NCI-H748 treated with DMSO at 0.1 percent for 48 hours (cell line): ENCODE measurements around the gene MCF2L.
A peak's percentile ranks its signal among the peaks of the same experiment; 100 is the strongest.

Experiments used
- DNase-seq: peaks from one replicate; lab custom pipeline; 2025; lab: John Stamatoyannopoulos, UW

The MCF2L gene

DNA sequence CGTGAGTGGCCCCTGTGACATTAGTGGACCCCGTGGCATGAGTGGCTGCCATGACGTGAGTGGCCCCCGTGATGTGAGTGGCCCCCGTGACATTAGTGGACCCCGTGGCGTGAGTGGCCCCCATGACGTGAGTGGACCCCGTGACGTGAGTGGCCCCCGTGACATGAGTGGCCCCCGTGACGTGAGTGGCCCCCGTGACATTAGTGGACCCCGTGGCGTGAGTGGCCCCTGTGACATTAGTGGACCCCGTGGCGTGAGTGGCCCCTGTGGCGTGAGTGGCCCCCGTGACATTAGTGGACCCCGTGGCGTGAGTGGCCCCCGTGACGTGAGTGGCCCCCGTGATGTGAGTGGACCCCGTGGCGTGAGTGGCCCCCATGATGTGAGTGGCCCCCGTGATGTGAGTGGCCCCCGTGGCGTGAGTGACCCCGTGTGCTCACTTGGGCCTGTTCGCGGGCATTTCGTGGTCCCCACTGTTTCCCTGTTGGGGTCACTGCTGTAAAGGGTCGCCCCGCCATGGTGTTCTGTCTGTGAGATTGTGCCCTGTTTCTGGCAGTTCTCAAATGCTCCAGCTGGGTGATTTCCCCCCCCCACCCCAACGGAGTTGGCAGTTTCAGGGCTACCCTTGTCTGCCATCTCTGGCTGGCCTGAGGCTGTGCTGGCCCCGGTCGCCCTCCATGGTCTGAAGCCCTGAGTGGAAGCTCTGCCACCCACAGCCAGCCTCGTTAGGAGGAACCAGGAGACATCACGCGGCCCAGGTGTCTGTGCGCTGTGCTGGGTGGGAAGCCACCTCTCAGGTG lies 64.2 kb downstream of the MCF2L start:
- no peak for DNase-seq

GRCh38 chr13:113034451-113035212 lies 65.6 kb downstream of the MCF2L start:
- peak; percentile 7 for DNase-seq

GRCh38 chr13:113035213-113035800 lies 66.3 kb downstream of the MCF2L start:
- DNase-seq: no peak

GRCh38 chr13:113036401-113036800 lies 67.4 kb downstream of the MCF2L start:
- no peak for DNase-seq

DNA sequence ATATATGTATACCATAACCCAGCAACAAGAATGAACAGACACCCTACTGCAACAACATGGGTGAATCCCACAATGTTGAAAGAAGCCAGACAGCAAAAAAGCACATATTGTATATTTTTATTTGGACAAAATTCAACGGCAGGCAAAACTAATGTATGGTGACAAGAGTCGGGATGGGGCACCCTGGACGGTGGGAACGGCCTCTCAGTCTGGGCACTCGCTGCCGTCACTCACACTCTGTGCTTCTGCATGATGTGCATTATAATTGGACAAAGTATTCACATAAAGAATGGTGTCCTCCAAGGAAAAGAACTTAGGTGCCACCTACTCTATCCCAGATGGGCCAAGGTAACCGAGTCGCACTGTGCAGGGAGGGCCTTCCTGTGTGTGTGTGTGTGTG lies 71.0 kb downstream of the MCF2L start:
- no peak for DNase-seq

DNA sequence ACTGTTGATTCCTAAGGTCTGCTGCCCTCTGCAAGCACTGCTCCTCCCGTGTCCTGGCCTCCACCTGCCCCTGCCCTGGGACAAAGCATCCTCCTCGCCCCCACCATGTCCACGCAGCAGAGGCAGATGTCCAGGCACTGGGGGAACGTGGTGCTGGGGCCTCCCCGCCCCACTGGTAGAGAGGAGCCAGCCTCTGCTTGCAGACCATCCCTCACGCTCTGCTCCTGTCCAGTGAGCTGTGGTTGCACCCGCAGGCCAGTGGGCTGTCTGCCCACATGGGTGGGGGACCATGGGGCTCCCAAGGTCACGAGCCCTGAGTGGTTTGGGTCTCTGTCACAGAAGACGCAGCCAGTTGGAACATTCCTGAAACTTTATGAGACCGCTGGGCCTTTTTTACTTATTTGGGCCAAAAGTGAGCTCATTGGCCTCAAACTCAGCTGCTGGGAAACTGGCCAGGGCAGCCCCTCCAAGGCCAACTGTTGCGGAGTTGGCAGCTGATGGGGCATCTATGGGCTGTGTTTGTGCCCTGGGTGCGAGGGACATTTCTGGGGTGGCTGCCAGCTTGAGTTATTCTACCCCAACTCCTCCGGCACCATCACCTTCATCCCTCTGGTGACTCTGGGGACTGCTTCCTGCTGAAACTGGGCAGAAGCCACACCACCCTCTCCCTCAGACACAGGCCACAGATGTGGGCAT lies 71.7 kb downstream of the MCF2L start:
- DNase-seq: no peak

- no peak for DNase-seq
Observed at GRCh38 chr13:113041293-113041690, 72.3 kb downstream of the MCF2L start.

GRCh38 chr13:113041896-113042295 lies 72.9 kb downstream of the MCF2L start:
- DNase-seq: no peak

- no peak for DNase-seq
Observed at GRCh38 chr13:113042456-113042855, 73.4 kb downstream of the MCF2L start.

DNA sequence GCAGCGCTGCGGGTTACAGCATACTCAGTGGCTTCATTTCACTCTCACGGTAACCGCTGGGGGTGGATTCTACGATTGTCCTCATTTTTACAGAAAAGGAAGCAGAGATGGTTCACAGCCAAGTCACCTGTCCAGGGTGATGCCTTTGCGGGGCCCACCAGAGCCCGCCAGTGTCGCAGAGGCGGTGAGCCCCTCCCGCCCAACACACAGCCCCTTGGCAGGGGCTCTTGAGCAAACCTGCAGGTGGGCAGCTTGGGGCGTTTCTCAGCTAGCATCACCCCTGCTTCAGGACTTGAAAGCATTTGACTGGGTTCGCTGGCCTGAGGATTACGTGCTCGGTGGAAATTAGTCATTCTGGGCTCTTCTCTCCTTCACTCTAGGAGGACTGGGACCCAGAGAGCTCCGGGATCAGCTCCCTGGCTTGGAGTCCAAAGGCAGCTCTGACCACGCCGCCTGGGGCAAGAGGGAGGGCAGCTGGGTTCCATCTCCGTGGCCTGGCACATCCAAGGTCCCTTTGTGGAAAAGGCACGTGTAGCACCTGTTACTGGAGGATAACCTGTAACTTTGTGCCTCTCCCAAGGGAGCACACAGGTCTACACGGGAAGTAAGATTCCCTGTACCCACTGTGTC lies 74.1 kb downstream of the MCF2L start:
- DNase-seq: no peak

DNA sequence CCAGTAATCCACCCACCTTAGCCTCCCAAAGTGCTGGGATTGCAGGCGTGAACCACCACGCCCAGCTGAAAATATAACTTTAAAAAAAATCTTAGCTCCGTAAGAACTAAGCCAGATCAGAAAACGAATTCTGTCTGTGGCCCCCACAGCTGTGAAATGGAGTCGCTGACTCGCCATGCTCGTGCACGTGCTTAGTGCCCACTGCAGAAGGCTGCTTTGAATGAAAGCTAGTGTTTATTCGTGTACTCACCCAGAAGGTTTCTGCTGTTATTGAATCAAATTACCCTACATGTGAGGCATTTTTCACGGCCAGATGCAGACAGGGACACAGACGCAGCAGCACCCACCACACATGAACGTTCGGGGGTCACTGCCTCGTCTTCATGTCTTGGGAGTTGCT lies 74.9 kb downstream of the MCF2L start:
- no peak for DNase-seq

- no peak for DNase-seq
Observed at GRCh38 chr13:113044391-113045114, 75.5 kb downstream of the MCF2L start.

DNA sequence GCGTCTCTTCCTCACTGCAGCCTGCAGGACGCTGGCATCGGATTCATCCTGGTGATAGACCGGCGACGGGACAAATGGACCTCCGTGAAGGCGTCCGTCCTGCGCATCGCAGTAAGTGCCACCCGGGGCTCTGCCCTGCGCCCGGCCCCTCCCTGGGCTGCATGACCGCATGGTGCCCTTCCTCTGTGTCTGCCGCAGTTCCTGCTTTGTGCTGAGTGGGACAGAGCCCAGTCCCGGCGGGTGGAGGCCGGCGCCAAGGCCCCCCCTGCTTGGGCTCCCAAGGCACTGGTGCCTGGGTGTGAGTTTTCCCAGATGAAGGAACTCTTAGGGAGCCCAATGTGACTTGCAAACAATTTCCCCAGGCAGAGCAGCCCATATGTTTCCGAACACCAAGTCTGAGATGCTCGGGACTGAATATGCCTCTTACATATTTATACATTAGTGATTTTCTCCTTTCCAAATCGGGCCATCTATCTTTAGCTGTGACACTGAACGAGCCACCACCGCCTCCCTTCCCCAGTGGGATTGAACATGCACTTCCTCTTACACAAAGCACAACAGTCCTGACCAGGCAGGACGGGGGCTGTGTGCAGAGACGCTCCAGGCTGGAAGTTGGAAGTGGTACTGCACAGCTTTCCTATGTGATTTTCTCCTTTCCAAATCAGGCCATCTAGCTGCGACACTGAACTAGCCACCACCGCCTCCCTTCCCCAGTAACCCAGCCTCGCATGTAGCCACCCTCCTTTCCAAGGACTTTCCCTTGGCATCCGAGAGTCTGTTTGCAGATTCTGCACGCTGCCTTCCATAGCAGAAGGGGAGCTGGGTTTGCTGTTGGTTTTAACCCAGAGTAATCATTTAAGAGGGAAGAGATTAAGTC lies 76.5 kb downstream of the MCF2L start:
- DNase-seq: no peak

- DNase-seq: no peak
Observed at GRCh38 chr13:113046128-113046882, 77.3 kb downstream of the MCF2L start.

- DNase-seq: no peak
Observed at GRCh38 chr13:113046883-113047244, 77.8 kb downstream of the MCF2L start.

- no peak for DNase-seq
Observed at GRCh38 chr13:113047587-113047986, 78.6 kb downstream of the MCF2L start.

DNA sequence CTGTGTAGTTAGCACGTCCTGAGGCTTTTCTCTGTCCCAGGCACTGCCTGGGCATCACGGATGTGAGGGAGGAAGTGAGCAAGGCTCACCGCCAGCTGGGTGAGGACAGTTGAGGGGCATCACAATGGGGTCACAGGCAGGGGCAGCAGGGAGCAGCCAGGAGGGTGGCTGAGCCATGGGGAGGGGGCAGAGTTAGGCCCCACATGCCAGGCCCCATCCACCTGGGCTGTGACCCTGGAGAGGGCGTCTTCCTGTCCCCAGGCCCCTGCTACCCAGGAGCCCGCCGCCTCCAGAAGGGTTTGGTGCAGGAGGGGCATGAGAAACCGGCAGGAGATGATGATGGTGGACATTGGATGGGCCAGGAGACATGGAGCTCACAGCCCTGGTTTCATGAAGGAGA lies 79.8 kb downstream of the MCF2L start:
- no peak for DNase-seq

GRCh38 chr13:113049521-113049941 lies 80.5 kb downstream of the MCF2L start:
- no peak for DNase-seq

DNA sequence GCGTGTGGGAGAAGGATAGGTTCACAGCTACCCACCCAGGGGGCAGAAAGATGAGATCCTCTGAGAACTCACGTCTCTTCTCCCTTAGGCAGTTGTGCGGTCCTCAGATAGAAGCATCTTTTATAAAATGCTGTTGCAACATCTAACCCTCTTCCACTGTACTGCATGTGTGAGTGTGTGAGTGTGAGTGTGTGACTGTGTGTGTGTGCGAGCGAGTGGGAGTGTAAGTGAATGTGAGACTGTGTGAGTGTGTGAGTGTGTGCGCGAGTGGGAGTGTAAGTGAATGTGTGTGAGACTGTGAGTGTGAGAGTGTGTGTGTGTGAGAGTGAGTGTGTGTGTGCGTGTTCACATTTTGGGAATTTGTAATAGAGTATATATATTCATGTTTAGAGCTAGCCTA lies 81.0 kb downstream of the MCF2L start:
- no peak for DNase-seq
